ENCODE data around the gene CARMIL1. TPM values are rescaled to one million over a fixed set of nuclear protein-coding genes. Genes with fewer than 3 reads are reported as not detected.

Gene CARMIL1
- total RNA-seq, 4 donors from 2014 or later = 6.2 to 17.2 (median 11.5) TPM

DNA sequence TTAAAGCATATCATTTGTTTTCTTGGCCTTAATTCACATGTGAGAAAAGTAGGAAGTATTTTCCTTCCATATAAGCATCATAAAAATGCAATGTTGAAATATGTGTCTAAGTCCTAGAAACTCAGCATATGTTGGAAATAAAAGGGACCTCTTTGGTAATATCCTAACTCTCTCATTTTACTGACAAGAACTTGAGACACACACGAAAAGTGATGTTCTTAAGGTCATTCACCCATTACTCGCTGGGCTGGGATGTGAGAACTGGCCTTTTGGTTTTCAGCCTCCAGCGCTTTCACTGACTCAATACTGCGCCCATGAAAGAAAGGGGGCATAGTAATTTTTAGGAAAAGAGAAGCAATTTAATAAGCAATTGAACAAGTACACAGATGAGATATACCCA is 219.3 kb downstream of the CARMIL1 start:
- Histone ChIP-seq H3K27ac (no peak overlapping the region), H3K9me3 (no peaks in the 10 kb centered on the region), H3K27me3 (no peaks in the 10 kb centered on the region), H3K36me3 (no peaks in the 10 kb centered on the region), H3K4me1 (no peaks in the 10 kb centered on the region), H3K4me3 (no peak overlapping the region)
- TF ChIP-seq POLR2AphosphoS5 (IDR thresholded peaks at IDR 0.05) (no peak), POLR2A (IDR thresholded peaks at IDR 0.05) (no peak), EP300 (IDR thresholded peaks at IDR 0.05) (no peak)
- TF ChIP-seq, protein P1, sequence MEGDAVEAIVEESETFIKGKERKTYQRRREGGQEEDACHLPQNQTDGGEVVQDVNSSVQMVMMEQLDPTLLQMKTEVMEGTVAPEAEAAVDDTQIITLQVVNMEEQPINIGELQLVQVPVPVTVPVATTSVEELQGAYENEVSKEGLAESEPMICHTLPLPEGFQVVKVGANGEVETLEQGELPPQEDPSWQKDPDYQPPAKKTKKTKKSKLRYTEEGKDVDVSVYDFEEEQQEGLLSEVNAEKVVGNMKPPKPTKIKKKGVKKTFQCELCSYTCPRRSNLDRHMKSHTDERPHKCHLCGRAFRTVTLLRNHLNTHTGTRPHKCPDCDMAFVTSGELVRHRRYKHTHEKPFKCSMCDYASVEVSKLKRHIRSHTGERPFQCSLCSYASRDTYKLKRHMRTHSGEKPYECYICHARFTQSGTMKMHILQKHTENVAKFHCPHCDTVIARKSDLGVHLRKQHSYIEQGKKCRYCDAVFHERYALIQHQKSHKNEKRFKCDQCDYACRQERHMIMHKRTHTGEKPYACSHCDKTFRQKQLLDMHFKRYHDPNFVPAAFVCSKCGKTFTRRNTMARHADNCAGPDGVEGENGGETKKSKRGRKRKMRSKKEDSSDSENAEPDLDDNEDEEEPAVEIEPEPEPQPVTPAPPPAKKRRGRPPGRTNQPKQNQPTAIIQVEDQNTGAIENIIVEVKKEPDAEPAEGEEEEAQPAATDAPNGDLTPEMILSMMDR (IDR thresholded peaks at IDR 0.05) = no peak
- 80 to 82% methylated on average over 4 of the region's 4 CpGs for WGBS, 2 donors (ENCODE audit: low coverage in 1 of 2)
- no peak for ATAC-seq

GRCh38 chr6:25499615-25500235 is 220.6 kb downstream of the CARMIL1 start:
- no peak overlapping the region for H3K27ac ChIP-seq
- H3K27me3 ChIP-seq = no peaks in the 10 kb centered on the region
- TF ChIP-seq, protein P1 (IDR thresholded peaks at IDR 0.05) = no peak
- no peak for TF ChIP-seq EP300 (IDR thresholded peaks at IDR 0.05)
- TF ChIP-seq POLR2A (IDR thresholded peaks at IDR 0.05) = no peak
- TF ChIP-seq POLR2AphosphoS5 (IDR thresholded peaks at IDR 0.05) = no peak
- H3K36me3 ChIP-seq = no peaks in the 10 kb centered on the region
- H3K4me3 ChIP-seq = no peak overlapping the region
- no peaks in the 10 kb centered on the region for H3K4me1 ChIP-seq
- no peaks in the 10 kb centered on the region for H3K9me3 ChIP-seq
- WGBS, 2 donors (ENCODE audit: low coverage in 1 of 2) = 39 to 52% methylated on average over 3 of the region's 3 CpGs
- no peak for ATAC-seq

DNA sequence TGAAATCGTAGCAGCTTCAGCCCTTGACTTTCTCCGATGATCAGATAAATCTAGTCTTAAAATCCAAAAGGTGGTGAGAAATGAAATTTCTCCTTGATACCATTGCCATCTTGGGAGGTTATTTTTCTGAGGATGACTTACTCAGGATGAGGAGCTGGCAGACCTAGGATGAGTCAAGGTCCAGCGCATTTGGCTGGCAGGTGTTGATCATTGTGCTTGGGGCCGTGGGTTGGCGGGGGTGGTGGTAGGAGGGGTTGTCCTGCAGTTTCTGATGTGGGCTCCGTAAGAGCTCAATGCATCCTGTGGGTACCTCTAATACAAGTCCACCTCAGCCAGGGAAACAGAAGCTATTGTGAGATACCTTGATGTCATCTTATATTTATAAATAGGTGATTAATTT is 224.5 kb downstream of the CARMIL1 start:
- no peaks in the 10 kb centered on the region for H3K4me1 ChIP-seq
- H3K9me3 ChIP-seq = no peaks in the 10 kb centered on the region
- ATAC-seq = no peak
- no peak overlapping the region for H3K27ac ChIP-seq
- 100% methylated on average over 4 of the region's 6 CpGs; no CpG with 5 or more reads in 1 of the 2 donors for WGBS, 2 donors (ENCODE audit: low coverage in 1 of 2)
- no peaks in the 10 kb centered on the region for H3K27me3 ChIP-seq
- TF ChIP-seq POLR2AphosphoS5 (IDR thresholded peaks at IDR 0.05) (no peak), POLR2A (IDR thresholded peaks at IDR 0.05) (no peak), EP300 (IDR thresholded peaks at IDR 0.05) (no peak)
- TF ChIP-seq, protein P1 (IDR thresholded peaks at IDR 0.05) = no peak
- no peaks in the 10 kb centered on the region for H3K36me3 ChIP-seq
- H3K4me3 ChIP-seq = no peak overlapping the region

- H3K27me3 ChIP-seq = no peaks in the 10 kb centered on the region
- no peaks in the 10 kb centered on the region for H3K36me3 ChIP-seq
- TF ChIP-seq, protein P1 (IDR thresholded peaks at IDR 0.05) = no peak
- TF ChIP-seq POLR2A (IDR thresholded peaks at IDR 0.05) = no peak
- TF ChIP-seq EP300 (IDR thresholded peaks at IDR 0.05) = no peak
- no peak for TF ChIP-seq POLR2AphosphoS5 (IDR thresholded peaks at IDR 0.05)
- no peaks in the 10 kb centered on the region for H3K4me1 ChIP-seq
- H3K27ac ChIP-seq = no peak overlapping the region
- H3K9me3 ChIP-seq = no peaks in the 10 kb centered on the region
- 55 to 77% methylated on average over 4 of the region's 4 CpGs for WGBS, 2 donors (ENCODE audit: low coverage in 1 of 2)
- no peak overlapping the region for H3K4me3 ChIP-seq
- no peak for ATAC-seq
Measured at GRCh38 chr6:25504661-25505060, 225.5 kb downstream of the CARMIL1 start.

- no peak for ATAC-seq
- Histone ChIP-seq H3K9me3 (no peaks in the 10 kb centered on the region), H3K36me3 (no peaks in the 10 kb centered on the region), H3K4me1 (no peaks in the 10 kb centered on the region), H3K27ac (no peak overlapping the region), H3K27me3 (no peaks in the 10 kb centered on the region), H3K4me3 (no peak overlapping the region)
- WGBS, 2 donors (ENCODE audit: low coverage in 1 of 2) = 70 to 73% methylated on average over 3 to 4 of the region's 6 CpGs
- TF ChIP-seq EP300 (IDR thresholded peaks at IDR 0.05) = no peak
- no peak for TF ChIP-seq POLR2AphosphoS5 (IDR thresholded peaks at IDR 0.05)
- no peak for TF ChIP-seq POLR2A (IDR thresholded peaks at IDR 0.05)
- TF ChIP-seq, protein P1 (IDR thresholded peaks at IDR 0.05) = no peak
Measured at GRCh38 chr6:25506020-25506419, 226.8 kb downstream of the CARMIL1 start.
